Caco-2 (cell line): Measurements from ENCODE around the gene DPY19L3. TPM values are rescaled to one million over a fixed set of nuclear protein-coding genes. Genes with fewer than 3 reads are reported as not detected.
"Not testable (repeated sequence)": the region's sequence is repeated elsewhere in the genome, so short reads cannot be mapped to it uniquely, and the experiment has no call there.

ENCODE experiments used
- BruUV-seq: library from RNA; stranded (reverse); fragments of 400-500 nt; replicated peaks from 2 replicates; lab custom pipeline; 2021; lab: Mats Ljungman, UMichigan
- CTCF ChIA-PET: fragments of 300-600 bp; sonication (Branson Sonifier 250); formaldehyde crosslinking; loops from one replicate; lab custom pipeline; 2022; ENCODE audit warnings: antibody characterized with exemption; lab: Charles Lee
- POLR2A ChIA-PET: fragments of 300-600 bp; sonication (Branson Sonifier 250); formaldehyde crosslinking; loops from one replicate; lab custom pipeline; 2022; ENCODE audit warnings: antibody characterized with exemption; lab: Charles Lee
- DNase-seq, 2 experiments: peaks; one replicate each; pipeline versions ENCODE4 v3.0.0 to v3.0.0-alpha.2; 2020 to 2022
- H3K27me3 ChIP-seq: replicated peaks from 2 replicates; pipeline ENCODE4 v1.6.0; 2011; ENCODE audit warnings: low read length; ENCODE audit not compliant: control insufficient read depth, insufficient read depth
- H3K36me3 ChIP-seq: 2 replicates; pipeline ENCODE4 v1.5.1; 2011; ENCODE audit warnings: low read length; ENCODE audit not compliant: control insufficient read depth, insufficient read depth
- H3K4me1 ChIP-seq: fragments of 250-450 bp; sonication (Bioruptor Pico); 2 replicates; pipeline ENCODE4 v1.5.1; 2020; ENCODE audit warnings: mild to moderate bottlenecking
- H3K4me3 ChIP-seq: 2 replicates; pipeline ENCODE4 v1.5.1; 2011; ENCODE audit warnings: low read depth, mild to moderate bottlenecking, control low read depth, low read length
- H3K9me3 ChIP-seq: fragments of 250-450 bp; sonication (Bioruptor Pico); 2 replicates; pipeline ENCODE4 v1.5.1; 2020; ENCODE audit warnings: mild to moderate bottlenecking, moderate library complexity
- H3K27ac Mint-ChIP-seq: one replicate; pipeline ENCODE4 v1.8.0; 2022; ENCODE audit warnings: mixed read lengths; ENCODE audit not compliant: unreplicated experiment
- H3K27me3 Mint-ChIP-seq: one replicate; pipeline ENCODE4 v1.8.0; 2022; ENCODE audit warnings: mixed read lengths; ENCODE audit not compliant: insufficient read depth, unreplicated experiment
- H3K36me3 Mint-ChIP-seq: one replicate; pipeline ENCODE4 v1.8.0; 2022; ENCODE audit warnings: mild to moderate bottlenecking, mixed read lengths; ENCODE audit not compliant: insufficient read depth, unreplicated experiment
- H3K4me1 Mint-ChIP-seq: one replicate; pipeline ENCODE4 v1.8.0; 2022; ENCODE audit warnings: low read depth, mixed read lengths; ENCODE audit not compliant: unreplicated experiment
- H3K4me3 Mint-ChIP-seq: one replicate; pipeline ENCODE4 v1.8.0; 2022; ENCODE audit warnings: mild to moderate bottlenecking, moderate library complexity, mixed read lengths; ENCODE audit not compliant: unreplicated experiment
- H3K9me3 Mint-ChIP-seq: one replicate; pipeline ENCODE4 v1.8.0; 2022; ENCODE audit warnings: mixed read lengths; ENCODE audit not compliant: unreplicated experiment
- CTCF ChIP-seq, 2 experiments: fragments of 200-600 bp in 1 of 2; IDR thresholded peaks; 1 replicate in 1 of 2; 2 replicates in 1 of 2; pipeline versions ENCODE4 v1.5.1 to v1.8.0; 2011 to 2022; ENCODE audit warnings: antibody characterized with exemption in 1 of 2, control low read depth in 1 of 2, inconsistent platforms in 1 of 2, low read depth in 1 of 2, low read length in 1 of 2, mild to moderate bottlenecking in 1 of 2, moderate library complexity in 1 of 2; ENCODE audit not compliant: insufficient read depth in 1 of 2, severe bottlenecking in 1 of 2, unreplicated experiment in 1 of 2
- intact Hi-C: fragments of 100-400 bp; cut with micrococcal nuclease; formaldehyde crosslinking; loops from one replicate; pipeline ENCODE4 v1.10.0; 2022; ENCODE audit not compliant: unreplicated experiment
- total RNA-seq: library from RNA; stranded (reverse); gene quantifications from 2 replicates; pipeline ENCODE4 v1.2.3, GENCODE V29; 2022

The DPY19L3 gene
- total RNA-seq, 1 experiment from 2014 or later = 40.7 TPM

GRCh38 chr19:32372726-32373517 lies 32.6 kb upstream of the DPY19L3 start:
- Mint-ChIP-seq H3K36me3 (peaks cover 60% of the 10 kb centered on the region), H3K27me3 (no peaks in the 10 kb centered on the region), H3K4me3 (peak overlapping the region; percentile 66), H3K4me1 (peaks cover 60% of the 10 kb centered on the region), H3K27ac (peak overlapping the region; percentile 96), H3K9me3 (no peaks in the 10 kb centered on the region)
- no peaks in the 10 kb centered on the region; the same call in 1 of the 2 replicates for H3K36me3 ChIP-seq
- BruUV-seq = no TSS peak
- no peaks in the 10 kb centered on the region for H3K27me3 ChIP-seq
- peaks cover 37% of the 10 kb centered on the region for H3K4me1 ChIP-seq
- no peak overlapping the region for H3K4me3 ChIP-seq
- no peak for TF ChIP-seq CTCF (IDR thresholded peaks at IDR 0.05; ENCODE audit: insufficient read depth in 1 of 2, low read depth in 1 of 2, low read length in 1 of 2, severe bottlenecking in 1 of 2, unreplicated experiment in 1 of 2)
- DNase-seq = peak; percentile 18 to 73
- ChIA-PET POLR2A (interaction anchor here (1.1 to 1.8 kb wide), 4 partner anchors 10 to 33 kb away, joined by 4 to 14 read pairs (median 8); partner anchors contain the start of genes DPY19L3 and ZNF507), CTCF (interaction anchor here (1.2 kb wide), 2 partner anchors 10 to 33 kb away, joined by 5 read pairs; no protein-coding TSS in a partner anchor)
- H3K9me3 ChIP-seq = peaks cover 6% of the 10 kb centered on the region; the same call in 1 of the 2 replicates
- intact Hi-C loops = loop anchor here (1.0 to 2.0 kb wide), 4 partner anchors 10 to 32 kb away; partner anchors contain the start of gene DPY19L3

GRCh38 chr19:32373585-32374295 lies 31.8 kb upstream of the DPY19L3 start:
- no peaks in the 10 kb centered on the region for H3K9me3 Mint-ChIP-seq
- no peak for TF ChIP-seq CTCF (IDR thresholded peaks at IDR 0.05; ENCODE audit: insufficient read depth in 1 of 2, low read depth in 1 of 2, low read length in 1 of 2, severe bottlenecking in 1 of 2, unreplicated experiment in 1 of 2)
- DNase-seq = peak; percentile 88 to 93
- Histone ChIP-seq H3K9me3 (peaks cover 6% of the 10 kb centered on the region; the same call in 1 of the 2 replicates), H3K4me1 (peaks cover 37% of the 10 kb centered on the region), H3K36me3 (no peaks in the 10 kb centered on the region; the same call in 1 of the 2 replicates), H3K27me3 (no peaks in the 10 kb centered on the region), H3K4me3 (no peak overlapping the region)
- H3K4me3 Mint-ChIP-seq = peak overlapping the region; percentile 66
- H3K4me1 Mint-ChIP-seq = peaks cover 54% of the 10 kb centered on the region
- H3K27me3 Mint-ChIP-seq = no peaks in the 10 kb centered on the region
- intact Hi-C loops = loop anchor here (1.0 to 2.0 kb wide), 4 partner anchors 10 to 31 kb away; partner anchors contain the start of gene DPY19L3
- peaks cover 60% of the 10 kb centered on the region for H3K36me3 Mint-ChIP-seq
- ChIA-PET CTCF (interaction anchor here (1.2 kb wide), 2 partner anchors 10 to 34 kb away, joined by 5 read pairs; no protein-coding TSS in a partner anchor), POLR2A (interaction anchor here (0.5 to 1.8 kb wide), 5 partner anchors 10 to 32 kb away, joined by 3 to 14 read pairs (median 6); partner anchors contain the start of genes DPY19L3 and ZNF507)
- peak overlapping the region; percentile 96 for H3K27ac Mint-ChIP-seq
- BruUV-seq = no TSS peak

- DNase-seq, H3K27me3 ChIP-seq, H3K4me3 ChIP-seq, H3K36me3 ChIP-seq, H3K9me3 Mint-ChIP-seq, H3K9me3 ChIP-seq, intact Hi-C loops, H3K27me3 Mint-ChIP-seq: not testable (repeated sequence)
- CTCF ChIA-PET = interaction anchor here (1.2 kb wide), 2 partner anchors 11 to 34 kb away, joined by 5 read pairs; no protein-coding TSS in a partner anchor
- H3K4me1 ChIP-seq = peaks cover 37% of the 10 kb centered on the region
- peak overlapping the region; percentile 66 for H3K4me3 Mint-ChIP-seq
- POLR2A ChIA-PET = interaction anchor here (1.1 to 1.8 kb wide), 4 partner anchors 11 to 31 kb away, joined by 4 to 14 read pairs (median 8); partner anchors contain the start of genes DPY19L3 and ZNF507
- H3K36me3 Mint-ChIP-seq = peaks cover 60% of the 10 kb centered on the region
- TSS peak; percentile 57 for BruUV-seq
- H3K27ac Mint-ChIP-seq = peak overlapping the region; percentile 96
- peaks cover 49% of the 10 kb centered on the region for H3K4me1 Mint-ChIP-seq
Measured at GRCh38 chr19:32374362-32374761, 31.2 kb upstream of the DPY19L3 start.
